ENCODE data around the gene HADH.
"Not testable (repeated sequence)": the region's sequence is repeated elsewhere in the genome, so short reads cannot be mapped to it uniquely, and the experiment has no call there.

HADH gene

DNA sequence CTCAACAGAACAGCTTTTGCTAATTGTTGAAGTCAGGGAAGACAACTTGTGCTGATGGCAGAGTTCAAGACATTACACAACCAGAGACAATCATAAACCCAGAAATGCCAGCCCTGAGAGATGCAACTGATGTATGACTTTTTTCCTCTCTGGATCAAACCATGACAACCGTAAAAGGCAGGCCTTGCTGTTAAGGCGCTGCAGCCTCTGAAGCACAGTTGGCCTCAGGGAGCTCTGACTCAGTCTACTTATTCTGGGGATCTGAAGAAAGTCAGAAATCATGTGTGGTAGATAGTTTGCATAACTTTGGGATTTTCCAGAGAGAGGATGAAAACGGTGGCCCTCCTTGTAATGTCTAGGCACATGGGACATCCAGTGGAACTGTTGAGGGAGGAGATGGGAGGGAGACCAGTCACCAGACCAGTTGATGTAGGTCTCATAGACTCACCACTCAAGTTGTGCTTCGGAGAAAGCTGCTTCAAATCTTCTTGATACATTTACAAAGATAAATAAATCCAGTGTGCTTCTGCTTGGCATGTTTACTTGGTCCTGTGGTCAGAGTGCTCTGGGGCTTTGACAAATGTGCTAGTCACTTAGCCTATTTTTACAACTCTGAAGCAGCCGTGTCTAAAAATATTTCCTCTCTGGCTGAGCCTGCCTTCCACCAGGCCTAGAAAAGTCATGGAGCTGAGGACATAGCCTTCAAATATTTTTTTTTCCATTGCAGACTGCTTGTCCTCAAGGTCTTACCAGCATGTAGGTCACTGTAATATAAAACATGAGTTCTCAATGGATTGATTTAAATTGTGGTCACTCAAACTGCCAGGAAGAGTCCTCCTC, 7.5 kb downstream of the HADH start:
- no peak for DNase-seq (ENCODE audit: low spot score)

DNA sequence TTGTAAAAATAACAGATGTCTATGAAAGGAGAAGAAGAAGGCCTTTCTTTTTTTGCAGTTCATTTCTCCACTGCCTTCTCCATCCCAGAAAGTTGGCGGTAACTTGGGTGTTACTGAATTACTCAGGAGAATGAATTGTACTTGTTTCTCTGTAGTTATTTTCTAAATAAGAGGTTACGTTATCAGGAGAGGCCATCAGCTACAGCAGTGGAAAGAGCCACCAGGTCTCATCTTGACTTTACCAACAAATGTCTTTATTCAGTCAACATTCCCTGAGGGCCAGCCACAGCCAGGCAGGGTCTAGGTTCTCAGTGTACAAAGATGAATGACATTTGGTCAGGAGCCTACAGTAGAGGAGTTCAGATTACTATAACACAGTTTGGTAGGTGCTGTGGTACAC, 8.1 kb downstream of the HADH start:
- no peak for DNase-seq (ENCODE audit: low spot score)

DNA sequence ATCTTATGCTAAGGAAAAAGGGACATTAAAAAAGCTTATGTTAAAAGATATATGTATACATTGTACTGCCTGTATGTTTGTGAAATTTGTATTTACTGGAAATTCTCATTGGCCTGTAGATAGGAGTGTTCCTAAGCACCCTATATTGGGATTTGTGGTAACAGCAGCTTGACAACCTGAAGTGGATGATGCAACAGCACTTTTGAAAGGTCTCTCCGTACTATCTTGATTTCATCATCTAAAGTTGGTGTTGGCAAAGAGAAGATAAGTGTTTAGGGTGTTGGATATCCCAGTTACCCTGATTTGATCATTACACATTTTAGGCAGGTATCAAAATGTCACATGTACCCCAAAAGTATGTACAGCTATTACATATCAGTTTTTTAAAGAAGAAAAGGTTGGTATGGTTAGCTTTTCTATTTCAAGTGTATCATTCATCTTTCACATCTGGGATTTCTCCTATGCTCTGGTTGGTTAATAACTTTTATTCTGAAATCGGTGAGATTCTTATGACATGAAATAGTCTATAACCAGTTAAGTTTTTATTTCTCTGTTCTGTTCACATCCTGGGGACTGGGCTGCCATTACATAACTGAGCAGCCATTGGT, 10.3 kb downstream of the HADH start:
- DNase-seq (ENCODE audit: low spot score) = no peak

DNA sequence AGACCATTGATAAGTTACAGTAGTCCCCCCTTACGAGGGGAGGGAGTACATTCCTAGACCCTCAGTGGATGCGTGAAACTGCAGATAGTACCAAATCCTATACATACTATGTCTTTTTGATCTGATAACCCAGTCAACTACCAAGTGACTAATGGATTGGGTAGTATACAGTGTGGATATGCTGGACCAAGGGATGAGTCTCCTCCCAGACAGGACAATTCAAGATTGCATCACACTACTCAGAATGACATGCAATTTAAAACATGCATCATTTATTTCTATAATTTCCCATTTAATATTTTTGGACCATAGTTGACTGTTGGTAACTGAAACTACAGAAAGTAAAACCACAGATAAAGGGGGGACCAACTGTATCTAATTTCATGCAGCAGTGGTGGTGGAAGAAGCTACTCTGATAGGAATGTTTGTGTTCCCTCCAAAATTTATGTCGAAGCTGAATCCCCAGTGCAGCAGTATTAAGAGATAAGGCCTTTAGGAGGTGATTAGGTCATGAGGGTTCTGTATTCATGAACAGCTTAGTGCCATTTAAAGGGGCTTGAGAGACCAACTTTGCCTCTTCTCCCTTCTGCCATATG, 11.9 kb downstream of the HADH start:
- no peak for DNase-seq (ENCODE audit: low spot score)

DNA sequence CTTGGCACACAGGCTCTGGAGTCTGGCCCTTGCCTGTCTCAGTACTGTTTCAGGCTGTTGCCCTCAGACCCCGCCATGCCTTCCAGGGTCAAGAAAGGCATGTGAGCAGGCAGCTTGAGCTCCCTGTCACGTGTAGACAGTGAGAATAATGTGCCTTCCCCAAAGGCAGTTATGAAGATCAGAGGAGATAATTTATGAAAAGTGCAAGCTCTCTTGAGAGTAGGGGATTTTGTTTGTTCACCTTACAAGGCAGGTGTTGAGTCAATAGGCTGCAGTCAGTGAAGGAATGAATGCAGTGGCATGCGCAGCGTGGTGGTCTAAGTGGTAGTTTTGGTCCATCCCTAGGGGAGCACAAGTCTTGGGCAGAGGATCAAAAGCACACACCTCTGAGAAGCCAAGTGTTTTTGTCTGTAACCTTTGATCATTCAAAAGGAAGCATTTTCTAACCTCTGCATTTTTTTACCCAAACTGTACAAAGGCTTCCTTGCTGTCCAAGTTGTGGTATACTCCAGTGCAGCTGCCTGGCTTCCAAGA, 14.4 kb downstream of the HADH start:
- DNase-seq (ENCODE audit: low spot score) = no peak

DNA sequence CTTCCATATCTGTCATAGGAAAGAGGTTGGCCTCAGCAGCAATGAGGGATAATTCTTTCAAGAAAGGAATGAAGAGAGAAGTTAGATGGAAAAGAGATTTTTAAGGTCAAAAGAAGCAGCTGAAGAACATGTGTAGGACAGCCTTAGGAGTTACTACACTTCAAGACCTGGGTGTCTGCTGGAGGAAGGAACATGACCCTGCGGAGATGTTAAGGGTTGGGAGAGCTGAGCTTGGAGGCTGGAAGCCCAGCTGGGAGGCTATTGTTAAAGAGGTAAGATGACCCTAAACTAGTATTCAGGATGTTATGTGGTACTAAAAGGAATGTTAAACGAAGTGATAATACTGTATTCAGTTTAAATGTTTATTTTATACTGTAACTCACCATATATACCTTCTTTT, 15.0 kb downstream of the HADH start:
- no peak for DNase-seq (ENCODE audit: low spot score)

GRCh38 chr4:108005807-108006206, 16.1 kb downstream of the HADH start:
- DNase-seq (ENCODE audit: low spot score) = no peak

DNA sequence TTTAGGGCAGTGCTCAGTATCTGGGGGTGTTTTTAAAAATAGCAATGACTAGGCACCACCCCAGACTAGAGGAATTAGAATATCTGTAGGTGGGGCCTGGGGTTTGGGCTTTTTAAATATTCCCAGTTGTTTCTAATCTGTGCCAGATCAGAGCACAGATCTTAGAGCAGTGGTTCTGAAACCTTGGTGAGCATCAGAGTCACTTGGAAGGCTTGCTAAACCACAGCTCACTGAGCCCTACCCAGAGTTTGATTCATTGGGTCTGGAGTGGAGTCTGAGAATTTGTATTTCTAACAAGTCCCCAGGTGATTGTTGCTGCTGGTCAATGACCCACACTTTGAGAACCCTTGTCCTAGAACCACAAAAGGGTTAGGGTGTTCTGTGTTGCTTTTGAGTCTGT, 16.7 kb downstream of the HADH start:
- no peak for DNase-seq (ENCODE audit: low spot score)

- no peak for DNase-seq (ENCODE audit: low spot score)
Measured at GRCh38 chr4:108007984-108008383, 18.3 kb downstream of the HADH start.

GRCh38 chr4:108008721-108009120, 19.0 kb downstream of the HADH start:
- DNase-seq (ENCODE audit: low spot score) = no peak

DNA sequence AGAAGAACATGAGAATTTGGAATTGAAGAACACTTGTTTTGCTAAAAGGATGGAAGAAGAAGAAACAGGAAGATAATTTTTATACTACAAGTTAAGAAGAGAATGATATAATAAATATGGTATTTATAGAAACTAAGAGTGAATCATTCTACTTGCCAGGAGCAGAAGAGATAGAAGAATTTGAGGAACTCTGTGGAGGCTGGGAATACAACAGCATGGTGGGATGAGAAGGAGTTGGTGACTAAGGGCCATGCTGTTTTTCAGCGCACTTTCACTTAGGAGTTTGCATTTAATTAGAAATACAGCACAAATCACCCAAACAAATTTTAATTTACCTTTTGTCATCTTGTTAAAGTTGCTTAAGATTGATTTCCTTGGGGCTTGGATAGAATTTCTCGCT, 20.5 kb downstream of the HADH start:
- no peak for DNase-seq (ENCODE audit: low spot score)

- DNase-seq (ENCODE audit: low spot score) = not testable (repeated sequence)
Measured at GRCh38 chr4:108012382-108012781, 22.7 kb downstream of the HADH start.

- no peak for DNase-seq (ENCODE audit: low spot score)
Measured at GRCh38 chr4:108013327-108013726, 23.6 kb downstream of the HADH start.

DNA sequence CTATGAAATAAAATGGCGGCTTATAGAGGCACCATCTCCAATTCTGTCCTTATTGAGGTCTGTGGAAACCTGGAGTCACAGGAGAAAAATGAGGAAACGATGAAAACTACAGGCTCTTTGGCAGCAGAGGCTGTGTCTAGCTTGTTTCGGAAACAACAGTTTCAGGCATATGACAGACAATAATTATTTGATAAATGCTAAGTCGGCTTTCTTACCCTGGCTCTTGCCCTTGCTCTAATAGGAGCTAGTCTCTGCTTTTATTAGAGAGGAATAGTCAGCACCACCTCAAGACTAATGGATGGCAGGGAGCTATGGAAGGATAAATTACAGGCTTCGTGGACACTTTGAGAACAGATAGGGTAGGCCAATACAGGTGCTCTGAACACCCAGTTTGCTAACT, 24.3 kb downstream of the HADH start:
- no peak for DNase-seq (ENCODE audit: low spot score)

DNA sequence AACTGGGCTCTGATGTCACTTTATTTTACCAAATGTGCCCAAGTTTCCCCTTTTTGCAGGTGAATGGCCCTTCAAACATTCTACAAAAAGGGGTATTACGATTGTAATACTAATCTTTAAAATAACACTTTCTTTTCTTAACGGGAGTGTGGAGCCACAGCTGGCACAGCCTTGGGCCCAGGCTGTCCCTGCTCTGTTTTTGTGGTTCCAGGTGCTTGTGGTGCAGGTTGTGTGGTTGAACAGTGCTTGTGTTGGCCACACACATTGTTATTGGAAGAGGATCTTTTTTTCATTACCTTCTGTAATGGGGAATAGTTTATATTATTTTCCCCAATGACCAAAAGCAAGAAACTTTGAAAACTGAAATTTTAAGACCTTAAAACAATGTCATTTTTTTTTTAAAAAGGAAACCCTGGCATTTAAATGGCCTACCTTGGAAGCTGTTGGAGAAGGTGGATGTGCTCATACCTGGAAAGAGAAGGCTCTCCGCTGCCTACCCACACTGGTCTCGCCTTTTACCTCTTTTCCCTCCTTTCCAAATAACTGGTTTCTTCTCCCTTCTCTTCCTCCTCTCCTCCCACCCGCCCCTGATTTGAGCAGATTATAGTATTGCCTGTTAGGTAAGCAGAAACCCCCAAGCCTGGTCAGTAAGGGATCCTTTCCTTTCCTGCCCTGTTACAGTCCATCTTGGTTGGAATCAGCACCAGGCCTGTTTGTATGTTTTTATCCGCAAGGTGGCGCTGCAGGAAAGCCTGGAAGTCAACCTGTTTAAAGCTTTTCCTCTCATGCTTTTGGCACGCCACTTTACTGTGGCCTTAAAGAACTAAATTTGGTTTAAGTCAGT, 28.6 kb downstream of the HADH start:
- peak; percentile 36 for DNase-seq (ENCODE audit: low spot score)

GRCh38 chr4:108018884-108019187, 29.1 kb downstream of the HADH start:
- no peak for DNase-seq (ENCODE audit: low spot score)

GRCh38 chr4:108024085-108024877, 34.6 kb downstream of the HADH start:
- DNase-seq (ENCODE audit: low spot score) = no peak

DNA sequence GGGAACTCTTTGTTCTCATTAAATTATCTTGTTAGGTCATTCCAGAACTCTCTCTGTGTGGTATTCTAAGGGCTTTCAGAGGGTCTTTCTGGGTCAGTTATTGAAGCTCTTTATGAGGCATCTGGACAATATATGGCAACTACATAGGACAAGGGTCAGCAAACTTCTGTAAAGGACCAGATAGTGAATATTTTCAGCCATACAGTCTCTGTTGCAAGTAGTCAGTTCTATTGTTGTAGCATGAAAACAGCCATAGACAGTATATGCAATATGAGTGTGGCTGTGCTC, 35.1 kb downstream of the HADH start:
- DNase-seq (ENCODE audit: low spot score) = no peak

- no peak for DNase-seq (ENCODE audit: low spot score)
Measured at GRCh38 chr4:108029016-108029720, 39.5 kb downstream of the HADH start.

DNA sequence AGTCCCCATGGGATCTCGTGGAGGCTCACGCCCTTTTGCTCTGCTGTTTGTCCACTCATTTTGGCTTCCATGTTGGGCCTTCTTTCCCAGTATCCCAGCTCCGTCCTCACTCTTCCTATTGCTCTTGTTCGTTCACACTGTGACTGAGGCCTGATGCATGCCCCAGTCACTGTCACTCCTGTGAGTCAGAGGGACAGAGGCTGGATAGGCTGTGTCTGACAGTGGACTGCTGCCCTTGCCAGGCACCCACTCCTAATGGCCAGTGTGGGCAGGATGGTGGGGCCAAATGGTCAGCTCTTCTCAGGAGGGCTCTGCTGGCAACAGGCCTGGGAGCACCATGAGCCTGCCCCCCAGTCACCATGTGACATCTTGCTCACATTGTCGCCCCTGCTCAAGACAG, 40.0 kb downstream of the HADH start:
- no peak for DNase-seq (ENCODE audit: low spot score)

DNA sequence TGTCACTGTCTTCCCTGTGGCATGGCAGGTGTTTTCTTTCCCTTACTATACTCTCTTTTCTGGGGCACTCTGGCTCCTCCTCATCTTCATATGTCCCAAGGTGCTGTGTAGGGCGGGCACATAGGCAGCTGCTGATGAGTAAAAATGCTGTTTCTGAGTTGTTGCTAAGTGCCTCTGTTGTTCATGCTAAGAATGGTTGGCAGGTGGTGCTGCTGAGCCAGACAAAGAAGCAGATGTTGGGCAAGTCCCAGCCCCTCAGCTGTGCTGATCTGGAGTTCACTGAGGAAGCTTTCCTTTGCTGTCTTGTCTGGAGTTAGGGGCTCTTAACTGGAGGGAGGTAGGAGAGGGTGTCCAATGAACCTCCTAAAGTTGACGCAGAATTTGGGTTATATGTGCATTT, 40.6 kb downstream of the HADH start:
- DNase-seq (ENCODE audit: low spot score) = peak; percentile 40
